HG03558 (cell line): ENCODE results near the gene NDUFB2.
"Not testable (repeated sequence)": the region's sequence is repeated elsewhere in the genome, so short reads cannot be mapped to it uniquely, and the experiment has no call there.

Experiments used
- ATAC-seq: cut with Tn5 transposase; IDR thresholded peaks from one replicate; pipeline ENCODE4 v1.9.1; 2021; ENCODE audit warnings: moderate number of reproducible peaks; ENCODE audit not compliant: unreplicated experiment; ENCODE audit errors: extremely low read depth

The NDUFB2 gene

DNA sequence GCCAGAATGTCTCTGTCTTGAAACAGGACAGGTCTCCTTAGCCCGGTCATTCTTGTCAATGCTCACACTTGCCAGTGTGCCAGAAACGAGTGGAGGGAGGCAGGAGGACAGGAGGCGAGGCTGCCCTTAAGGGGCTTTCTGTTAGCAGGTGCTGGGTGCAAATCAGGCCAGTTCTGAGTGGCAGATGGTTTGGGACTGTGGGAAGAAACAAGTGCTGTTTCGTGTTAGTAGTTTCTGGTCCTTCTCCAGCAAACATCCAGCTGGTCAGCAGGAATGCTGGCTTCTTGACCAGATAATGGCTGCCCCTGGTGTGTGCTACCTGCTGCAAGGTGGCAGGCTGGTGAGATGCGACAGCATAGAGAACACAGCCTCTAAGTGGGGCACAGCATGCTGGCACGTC lies 8.2 kb upstream of the NDUFB2 start:
- ATAC-seq: no peak

DNA sequence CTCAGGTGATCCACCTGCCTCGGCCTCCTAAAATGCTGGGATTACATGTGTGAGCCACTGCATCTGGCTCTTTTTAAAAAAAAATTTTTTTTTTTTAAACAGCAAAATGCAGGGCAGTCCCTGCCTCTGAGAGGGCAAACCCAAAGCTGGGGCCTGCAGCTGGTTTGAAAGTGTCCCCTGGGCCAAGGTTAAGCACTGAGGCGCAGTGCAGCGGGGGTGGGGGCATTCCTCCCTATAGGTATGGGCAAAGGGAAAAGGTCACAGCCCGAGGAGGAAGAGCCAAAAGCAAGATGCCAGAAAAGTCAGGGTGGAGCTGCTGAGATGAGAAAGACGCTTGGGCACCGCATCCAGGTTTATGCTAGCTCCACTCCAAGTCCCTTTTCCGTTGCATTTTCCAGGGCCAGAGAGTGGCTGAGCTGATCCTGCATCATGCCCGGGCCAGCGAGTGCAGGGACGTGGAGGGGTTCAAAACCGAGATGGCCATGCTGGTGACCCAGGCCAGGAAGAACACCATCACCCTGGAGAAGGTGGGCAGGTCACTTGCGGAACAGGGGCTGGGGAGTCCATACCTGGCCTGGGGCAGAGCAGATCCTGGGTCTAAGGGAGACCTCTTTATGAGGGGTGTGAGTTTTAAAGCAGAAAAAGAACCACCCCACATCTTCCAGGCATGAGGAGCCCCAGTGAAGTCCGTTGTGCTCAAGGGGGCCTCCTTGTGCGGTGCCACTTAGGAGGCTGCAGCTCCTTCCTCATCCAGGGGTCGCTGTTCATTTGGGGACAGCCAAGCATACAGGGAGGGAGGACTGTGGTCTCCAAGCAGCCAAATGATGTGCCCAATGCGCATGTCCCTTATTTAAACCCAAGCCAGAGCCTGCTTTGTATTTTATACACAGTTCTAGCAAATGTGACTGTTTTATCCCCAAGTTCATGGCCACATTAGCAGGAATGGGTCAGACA lies 7.0 kb upstream of the NDUFB2 start:
- ATAC-seq: no peak

DNA sequence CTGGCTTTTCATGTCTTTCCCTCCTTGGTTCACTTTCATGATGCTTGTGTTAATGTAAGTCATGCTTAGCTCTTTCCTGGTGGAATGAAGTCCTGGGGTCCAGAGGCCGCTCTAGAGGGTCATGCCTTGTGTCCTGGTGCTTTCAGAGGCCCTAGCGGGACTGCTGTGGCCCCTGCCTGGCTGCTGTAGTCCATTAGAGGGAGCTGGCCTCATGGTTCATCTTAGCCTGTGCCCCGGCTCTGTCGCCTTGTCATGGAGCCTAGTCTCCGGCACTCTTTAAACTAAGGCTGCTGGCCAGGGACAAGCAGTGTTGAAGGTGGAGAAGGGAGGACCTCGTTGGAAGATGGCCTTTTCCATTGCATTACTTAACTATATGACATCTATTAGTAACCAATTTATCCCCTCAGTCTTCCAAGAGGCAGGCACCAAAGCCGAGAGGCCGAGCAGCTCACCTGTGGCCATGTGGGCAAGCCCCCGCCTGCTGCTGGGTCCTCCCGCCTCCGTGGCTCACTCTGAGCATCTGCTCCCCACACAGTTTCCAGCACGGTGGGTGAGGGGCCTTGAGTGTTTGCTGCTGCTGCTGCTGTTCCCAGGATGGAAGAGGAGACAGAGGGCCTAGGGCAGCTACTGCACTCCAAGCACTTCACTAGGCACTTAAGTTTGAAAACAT lies 5.0 kb upstream of the NDUFB2 start:
- ATAC-seq: no peak

DNA sequence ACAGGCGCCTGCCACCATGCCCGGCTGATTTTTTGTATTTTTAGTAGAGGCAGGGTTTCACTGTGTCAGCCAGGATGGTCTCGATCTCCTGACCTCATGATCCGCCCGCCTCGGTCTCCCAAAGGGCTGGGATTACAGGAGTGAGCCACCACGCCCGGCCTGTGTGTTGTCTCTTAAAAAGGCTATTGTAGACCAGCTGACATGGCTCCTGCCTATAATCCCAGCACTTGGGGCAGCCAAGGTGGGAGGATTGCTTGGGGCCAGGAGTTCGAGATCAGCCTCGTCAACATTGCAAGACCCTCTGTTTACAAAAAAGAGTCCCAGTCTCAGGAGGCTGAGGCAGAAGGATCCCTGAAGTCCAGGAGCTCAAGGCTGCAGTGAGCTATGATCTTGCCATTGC lies 2.7 kb upstream of the NDUFB2 start:
- ATAC-seq: not testable (repeated sequence)

DNA sequence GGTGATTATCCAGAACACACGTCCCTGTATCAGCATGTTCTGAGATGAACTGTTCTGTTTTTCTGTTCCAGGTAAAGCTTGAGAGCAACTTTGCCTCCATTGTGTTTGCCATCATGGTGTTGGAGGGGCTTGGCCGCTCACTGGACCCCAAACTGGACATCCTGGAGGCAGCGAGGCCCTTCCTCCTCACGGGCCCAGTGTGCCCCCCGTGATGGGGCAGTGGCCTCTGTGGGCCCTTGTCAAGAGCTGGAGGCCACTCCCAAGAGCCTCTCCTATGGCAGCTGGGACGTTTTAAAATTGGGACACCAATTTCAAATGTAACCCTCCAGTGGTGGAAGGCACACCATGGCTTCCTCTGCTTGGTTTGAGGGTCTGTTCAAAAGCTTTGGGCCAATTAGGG lies 1.9 kb upstream of the NDUFB2 start:
- no peak for ATAC-seq

DNA sequence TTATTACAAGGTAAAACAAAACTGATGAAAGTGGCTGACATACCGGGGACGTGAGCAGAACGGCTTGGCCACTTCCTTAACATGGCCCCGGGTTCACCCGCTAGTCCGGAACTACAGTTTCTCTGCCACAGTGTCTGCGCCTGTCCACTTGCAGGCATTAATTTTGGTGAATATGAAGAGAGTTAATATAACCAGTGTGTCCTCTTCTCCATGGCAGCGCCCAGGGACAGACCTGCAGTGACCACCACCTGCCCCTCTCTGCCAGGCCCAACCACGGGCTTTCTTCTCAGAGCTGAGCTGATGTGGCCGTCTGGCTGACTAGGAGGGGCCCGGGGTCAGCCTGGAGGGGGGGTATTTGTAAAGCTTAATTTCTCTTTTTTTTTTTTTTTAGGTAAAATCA lies 1.1 kb upstream of the NDUFB2 start:
- no peak for ATAC-seq

DNA sequence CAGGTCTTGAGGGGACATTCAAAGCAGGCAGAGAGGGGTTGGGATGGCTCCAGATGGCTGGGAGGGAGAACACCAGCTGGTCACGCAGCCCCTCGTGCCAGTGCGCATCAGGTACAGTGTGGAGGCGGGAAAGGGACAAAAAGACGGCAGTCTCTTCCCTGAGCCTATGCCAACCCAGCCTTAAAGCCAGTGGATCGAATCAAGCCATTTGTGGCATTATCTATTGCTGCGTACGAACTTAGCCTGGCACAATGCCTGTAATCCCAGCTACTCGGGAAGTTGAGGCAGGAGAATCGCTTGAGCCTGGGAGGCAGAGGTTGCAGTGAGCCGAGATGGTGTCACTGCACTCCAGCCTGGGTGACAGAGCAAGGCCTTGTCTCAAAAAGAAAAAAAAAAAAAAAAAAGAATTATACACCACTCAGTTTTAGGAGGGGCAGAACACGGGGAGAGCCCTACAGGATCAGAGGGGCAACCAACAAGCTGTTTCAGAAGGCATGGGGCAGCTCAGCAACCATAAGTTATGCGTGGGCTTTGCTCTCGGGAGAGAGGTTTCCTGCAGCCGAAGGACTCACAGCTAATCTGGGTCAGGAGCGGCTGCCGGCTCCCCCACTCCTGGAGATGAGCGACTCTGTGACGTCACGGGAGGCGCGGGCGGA lies 356 bp upstream of the NDUFB2 start:
- ATAC-seq: peak; percentile 85

DNA sequence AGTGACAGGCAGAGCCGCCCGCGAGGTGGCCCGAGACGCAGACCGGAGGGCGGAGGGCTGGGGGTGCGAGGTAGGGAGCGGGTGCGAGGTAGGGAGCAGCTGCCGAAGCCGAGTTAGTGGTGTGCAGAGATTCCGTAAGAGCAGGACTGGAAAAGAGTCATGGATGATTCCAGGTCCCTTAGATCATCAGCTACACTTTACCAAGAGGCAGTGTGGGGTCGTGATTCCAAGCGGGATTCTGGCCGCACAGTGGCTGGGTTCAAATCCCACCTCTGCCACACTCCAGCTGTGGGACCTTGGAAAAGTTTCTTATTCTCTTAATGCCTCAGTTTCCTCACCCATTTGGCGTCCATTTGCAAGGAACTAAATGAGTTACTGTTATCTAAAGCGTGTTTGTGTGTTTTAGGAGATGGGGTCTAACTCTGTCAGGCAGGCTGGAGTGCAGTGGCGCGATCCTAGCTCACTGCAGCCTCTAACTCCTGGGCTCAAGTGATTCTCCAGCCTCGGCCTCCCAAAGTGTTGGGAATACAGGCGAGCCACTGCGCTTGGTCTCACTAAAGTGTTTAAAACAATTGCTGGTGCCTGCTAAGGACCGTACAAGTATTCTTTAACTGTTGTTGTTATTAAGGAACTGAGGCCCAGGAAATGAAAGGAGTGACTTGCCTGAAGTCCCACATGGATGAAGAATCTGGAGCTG lies 1.1 kb downstream of the NDUFB2 start:
- ATAC-seq: no peak

DNA sequence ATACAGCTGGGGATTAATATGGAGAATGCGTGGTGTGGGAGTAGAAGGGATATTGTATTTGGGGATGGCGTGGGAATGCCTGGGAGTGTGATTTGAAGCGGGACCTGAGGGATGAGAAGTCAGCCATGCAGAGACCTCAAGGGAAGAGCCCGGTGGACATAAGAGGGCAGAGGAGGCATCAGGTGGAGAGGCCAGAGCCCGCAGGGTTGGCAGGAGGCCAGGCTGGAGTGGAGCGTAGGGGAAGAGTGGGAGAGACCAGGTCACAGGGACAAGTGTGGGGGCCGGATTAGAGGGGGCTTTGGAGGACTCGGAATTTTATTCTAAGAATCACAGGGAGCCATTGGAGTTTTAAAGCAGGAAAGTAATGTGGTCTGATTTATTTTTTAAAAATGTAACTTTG lies 2.0 kb downstream of the NDUFB2 start:
- ATAC-seq: no peak

DNA sequence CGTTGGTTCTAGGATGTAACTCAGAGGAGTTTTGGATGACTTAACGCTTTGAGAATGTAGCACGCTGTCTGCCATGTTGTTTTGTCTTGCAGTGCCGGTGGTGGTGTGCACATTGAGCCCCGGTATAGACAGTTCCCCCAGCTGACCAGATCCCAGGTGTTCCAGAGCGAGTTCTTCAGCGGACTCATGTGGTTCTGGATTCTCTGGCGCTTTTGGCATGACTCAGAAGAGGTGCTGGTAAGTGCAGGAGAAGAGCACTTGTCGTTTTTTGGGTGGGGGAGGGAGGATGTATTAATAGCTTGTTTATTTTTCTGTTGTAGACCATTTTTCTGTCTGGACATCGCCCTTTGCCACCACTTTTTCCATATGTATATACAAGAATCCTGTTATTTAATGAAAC lies 6.3 kb downstream of the NDUFB2 start:
- ATAC-seq: no peak

DNA sequence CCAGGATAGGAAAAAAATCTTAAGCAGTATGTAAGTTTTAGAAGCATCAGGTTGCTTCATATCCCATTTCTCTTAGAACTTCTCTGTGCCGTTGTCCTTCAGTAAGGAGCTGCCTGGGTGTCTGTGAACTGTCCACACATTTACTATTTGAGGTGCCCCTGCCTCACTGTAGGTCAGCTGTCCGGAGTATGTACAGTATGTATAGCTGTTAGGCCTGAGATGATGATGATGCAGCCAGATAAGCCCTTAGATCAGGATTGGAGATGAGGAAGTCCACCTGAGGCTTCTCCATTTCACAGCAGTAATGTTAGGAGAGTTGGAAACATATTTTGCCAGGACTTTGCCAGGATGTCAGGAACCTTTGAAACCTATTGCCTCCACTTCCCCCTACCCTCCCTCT lies 7.7 kb downstream of the NDUFB2 start:
- no peak for ATAC-seq

DNA sequence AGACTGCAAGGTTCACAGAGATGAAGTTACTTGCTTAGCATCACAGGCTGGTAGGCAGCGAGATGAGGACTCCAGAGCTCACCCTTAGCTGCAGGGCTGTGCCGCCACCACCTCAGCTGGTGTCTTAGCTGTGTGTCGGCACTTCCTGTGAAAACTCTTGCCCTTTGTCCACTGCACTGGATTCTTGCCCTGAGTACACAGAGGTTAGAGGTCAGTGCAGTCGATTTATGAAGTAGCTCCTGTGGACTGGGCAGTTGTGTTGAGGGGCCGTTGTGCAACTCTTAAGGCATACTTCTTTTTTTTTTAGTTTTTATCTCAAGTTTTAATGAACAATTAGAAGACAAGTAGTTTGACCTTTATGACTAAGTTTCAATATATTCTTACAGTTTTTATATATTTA lies 10.6 kb downstream of the NDUFB2 start:
- no peak for ATAC-seq

DNA sequence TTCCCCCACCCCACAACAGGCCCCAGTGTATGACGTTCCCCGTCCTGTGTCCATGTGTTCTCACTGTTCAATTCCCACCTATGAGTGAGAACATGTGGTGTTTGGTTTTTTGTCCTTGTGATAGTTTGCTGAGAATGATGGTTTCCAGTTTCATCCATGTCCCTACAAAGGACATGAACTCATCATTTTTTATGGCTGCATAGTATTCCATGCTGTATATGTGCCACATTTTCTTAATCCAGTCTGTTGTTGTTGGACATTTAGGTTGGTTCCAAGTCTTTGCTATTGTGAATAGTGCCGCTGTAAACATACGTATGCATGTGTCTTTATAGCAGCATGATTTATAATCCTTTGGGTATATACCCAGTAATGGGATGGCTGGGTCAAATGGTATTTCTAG lies 12.3 kb downstream of the NDUFB2 start:
- ATAC-seq: not testable (repeated sequence)

DNA sequence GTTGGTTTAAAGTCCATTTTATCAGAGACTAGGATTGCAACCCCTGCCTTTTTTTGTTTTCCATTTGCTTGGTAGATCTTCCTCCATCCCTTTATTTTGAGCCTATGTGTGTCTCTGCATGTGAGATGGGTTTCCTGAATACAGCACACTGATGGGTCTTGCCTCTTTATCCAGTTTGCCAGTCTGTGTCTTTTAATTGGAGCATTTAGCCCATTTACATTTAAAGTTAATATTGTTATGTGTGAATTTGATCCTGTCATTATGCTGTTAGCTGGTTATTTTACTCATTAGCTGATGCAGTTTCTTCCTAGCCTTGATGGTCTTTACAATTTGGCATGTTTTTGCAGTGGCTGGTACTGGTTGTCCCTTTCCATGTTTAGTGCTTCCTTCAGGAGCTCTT lies 15.9 kb downstream of the NDUFB2 start:
- ATAC-seq: not testable (repeated sequence)

DNA sequence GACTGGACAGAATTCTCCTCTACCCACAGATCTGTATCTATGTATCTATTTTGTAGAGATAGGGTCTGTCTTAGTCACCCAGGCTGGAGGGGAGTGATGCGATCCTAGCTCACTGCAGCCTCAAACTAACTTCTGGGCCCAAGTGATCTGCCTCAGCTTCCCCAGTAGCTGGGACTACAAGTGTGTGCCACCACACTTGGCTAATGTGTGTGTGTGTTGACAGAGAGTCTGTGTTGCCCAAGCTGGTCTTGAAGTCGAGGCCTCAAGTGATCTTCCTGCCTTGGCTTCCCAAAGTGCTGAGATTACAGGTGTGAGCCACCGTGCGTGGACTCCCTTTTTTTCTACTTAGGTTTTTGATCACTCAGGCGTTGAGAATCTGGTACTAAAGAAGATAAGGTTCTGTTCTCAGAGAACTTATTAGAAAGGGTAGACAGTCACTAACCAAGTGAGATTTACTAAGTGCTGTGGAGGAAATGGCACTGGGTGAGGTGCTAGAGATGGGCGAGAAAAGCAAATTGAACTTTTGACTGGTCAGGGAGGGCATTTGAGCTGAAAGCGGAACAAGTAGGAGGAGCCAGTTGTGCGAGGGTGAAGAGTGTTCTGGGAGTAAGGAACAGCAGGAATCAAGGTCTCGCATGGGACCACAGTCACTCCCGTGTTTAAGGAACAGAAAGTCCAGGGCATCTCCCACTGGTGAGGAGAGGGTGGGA lies 18.0 kb downstream of the NDUFB2 start:
- ATAC-seq: no peak

DNA sequence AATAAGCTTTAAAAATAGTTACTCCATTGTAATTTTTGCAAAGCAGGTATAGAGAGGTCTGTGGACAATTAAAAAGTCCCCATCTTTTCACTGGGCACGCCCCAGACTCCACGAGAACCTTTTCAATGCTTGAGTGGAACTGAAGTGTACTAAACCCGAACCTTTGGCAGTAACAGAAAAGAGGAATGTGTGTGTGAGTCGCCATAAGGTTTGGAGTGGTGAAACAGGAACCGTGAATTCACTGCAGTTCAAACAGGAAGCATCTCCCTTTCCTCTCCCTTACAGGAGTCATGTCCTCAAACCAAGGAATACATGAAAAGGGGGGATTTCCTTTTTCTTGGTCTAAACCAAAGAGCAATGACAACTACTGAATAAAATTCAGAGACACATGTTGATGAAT lies 23.2 kb downstream of the NDUFB2 start:
- ATAC-seq: no peak

DNA sequence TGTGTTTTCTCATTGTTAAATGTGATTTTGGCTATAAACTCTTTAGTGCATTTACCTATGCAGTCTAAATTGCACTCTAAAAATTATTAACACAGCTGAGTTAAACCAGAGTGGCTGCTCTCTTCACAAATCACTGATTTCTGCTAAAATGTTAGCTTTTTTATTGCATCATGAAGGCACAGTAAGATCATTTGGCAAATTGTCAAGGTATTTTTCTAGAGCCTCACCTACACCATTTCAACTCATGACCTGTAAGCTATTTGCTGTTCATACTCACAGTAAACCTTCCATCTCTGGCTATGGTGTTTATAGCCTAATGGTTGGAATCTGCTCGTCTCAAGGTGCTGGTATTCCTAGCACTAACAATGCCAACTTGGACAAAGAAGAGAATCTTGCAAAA lies 25.7 kb downstream of the NDUFB2 start:
- no peak for ATAC-seq

DNA sequence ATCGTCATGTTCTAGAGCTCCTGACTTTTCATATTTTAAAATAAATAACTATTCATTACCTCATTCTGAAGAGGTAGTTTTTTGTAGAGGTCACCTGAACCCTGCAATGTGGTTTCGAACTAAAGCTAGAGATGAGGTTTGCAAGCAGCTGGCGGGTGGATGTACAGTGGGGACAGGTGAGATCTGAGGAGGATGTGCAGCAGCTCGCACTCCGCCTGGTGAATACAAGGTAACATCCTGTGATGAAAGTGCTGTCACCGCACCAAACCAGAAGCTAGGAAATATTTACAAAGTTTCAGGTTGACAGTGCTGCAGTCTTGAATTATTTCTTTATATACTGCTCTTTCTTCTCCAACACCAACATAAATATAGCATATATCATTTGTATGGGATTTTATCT lies 26.5 kb downstream of the NDUFB2 start:
- no peak for ATAC-seq

DNA sequence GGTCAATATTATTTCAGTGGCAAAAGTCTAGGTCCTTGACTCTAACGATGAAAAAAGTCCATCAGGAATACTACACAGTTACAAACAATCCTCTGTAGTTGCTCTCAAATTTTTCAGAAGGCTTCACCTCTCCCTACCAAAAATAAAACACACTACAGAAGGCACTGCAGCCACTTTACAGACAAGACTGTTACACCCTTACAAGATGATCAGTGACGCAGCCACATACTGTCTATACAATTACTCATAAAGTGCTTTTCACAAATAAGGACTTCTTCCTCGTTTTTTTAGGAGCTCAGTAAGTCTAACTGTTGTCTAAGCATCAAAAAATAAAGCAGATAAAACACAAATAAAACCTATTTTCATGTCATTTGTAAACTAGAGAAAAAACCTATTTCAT lies 27.1 kb downstream of the NDUFB2 start:
- ATAC-seq: no peak

DNA sequence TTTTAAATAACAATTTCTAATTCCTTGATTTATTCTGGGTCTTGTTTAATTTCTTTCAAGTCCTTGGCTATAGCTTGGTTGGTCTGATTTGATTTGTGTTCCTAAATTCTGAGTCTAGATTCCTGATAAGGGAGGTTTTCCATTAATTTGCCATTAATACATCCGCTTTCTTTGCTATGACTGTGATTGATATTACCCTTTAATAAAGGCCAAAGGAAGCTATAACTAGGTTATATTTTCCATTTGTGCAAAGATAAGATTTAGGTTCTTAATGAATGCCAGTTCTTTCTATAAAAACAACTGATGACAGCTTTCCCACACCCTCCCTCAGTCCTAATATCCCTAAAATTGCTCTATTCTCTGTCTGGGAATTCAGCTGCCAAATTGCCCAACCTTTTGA lies 28.2 kb downstream of the NDUFB2 start:
- no peak for ATAC-seq
